HG02642 (cell line): ENCODE data around the gene TOX2.

Experiments used
- ATAC-seq: cut with Tn5 transposase; IDR thresholded peaks from one replicate; pipeline ENCODE4 v1.9.1; 2021; ENCODE audit warnings: mild to moderate bottlenecking; ENCODE audit not compliant: unreplicated experiment, poor library complexity

TOX2 gene

DNA sequence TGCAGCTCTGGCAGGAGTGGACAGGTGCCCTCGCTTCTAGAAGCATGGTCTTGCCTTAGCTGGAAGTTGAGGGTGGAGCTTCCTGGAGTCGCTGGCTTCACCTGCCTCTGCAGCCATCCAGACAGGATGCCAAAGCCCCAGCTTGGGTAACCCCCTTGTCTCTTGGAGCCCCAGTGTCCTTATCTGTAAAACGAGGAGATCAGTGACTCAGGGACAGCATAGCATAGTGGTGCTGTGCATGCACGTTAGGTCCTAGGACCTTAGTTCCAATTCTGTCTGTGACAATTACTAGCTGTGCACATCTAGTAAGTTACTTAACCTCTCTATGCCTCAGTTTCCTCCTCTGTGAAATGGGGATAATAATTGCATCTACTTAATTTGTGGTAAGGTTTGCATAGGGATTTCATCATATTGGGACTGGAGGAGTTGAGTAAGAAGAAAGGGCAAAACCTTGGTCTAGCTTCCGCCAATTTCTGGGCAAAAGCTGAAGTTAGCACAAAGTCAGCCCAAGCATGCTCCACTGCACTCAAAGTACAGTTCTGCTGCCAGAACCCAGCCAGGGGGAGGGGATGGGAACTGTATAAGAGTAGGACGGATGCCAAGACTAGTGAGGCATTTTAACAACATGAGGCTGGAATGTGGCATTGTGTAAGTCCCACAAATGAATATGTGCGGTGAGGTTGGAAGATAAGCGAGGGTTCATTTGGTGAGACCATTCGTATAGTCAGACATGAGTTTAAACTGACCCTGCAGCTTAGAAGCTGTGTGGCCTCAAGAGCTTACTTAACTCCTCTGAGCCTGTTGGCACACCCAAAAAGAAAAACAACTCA, 24.5 kb downstream of the TOX2 start:
- ATAC-seq: no peak

GRCh38 chr20:43939762-43940121, 25.1 kb downstream of the TOX2 start:
- no peak for ATAC-seq

GRCh38 chr20:43940518-43941225, 26.0 kb downstream of the TOX2 start:
- no peak for ATAC-seq

DNA sequence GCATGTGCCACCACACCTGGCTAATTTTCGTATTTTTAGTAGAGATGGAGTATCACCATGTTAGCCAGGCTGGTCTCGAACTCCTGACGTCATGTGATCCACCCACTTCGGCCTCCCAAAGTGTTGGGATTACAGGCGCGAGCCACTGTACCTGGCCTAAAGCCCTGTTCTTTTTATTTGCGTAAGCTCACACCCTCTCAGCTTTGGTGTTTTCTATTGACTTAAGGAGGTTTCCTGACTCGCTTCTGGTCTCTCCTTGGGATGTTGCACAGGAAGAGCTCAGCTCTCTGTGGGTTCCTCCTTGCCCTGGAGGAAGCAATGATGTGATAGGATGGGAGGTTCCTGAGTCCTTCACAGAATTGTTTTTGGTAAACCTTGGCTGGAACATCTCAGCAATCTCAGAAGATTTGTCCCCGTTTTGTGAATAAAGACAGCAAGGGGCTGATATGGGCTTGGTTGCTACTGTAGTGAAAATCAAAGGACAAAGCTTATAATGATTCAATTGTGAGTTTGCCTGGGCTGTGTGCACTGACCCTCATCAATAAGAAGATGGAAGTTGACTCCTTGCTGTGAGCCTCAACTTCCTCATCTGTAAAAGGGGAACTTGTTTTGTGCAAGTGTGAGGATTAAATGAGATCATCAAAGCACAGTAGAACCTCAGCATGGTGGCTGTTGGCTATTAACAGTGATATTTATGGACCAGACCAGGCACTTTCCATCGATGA, 27.0 kb downstream of the TOX2 start:
- ATAC-seq: no peak

GRCh38 chr20:43942201-43942590, 27.5 kb downstream of the TOX2 start:
- ATAC-seq: no peak

DNA sequence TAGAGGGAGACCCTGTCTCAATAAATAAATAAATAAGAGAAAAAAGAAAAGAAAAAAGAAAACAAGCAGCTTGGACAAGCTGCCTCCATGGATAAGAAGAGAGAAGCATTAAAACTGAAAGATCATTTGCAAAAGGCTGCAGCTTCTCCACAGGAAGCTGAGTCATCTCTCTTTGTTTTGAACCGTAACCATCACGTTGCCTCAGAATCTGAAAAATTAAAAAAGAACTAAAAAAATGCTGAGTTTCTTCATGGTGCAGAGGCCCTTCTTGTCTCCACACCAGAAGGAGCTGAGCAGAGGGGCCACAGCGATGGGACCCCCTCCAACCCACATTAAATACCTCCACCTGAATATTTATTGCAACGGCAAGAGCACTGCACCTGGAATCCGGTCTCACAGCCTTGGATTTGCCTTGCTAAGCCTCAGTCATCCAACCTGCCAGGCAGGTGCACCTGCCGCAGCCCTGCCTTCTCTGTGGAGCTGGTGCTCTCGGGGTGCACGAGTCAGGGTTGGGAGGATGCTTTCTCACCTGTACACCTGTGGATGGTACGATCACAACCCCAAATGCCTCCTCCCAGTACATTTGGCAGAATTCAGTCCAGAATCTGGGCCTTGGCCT, 28.1 kb downstream of the TOX2 start:
- ATAC-seq: peak; percentile 44

GRCh38 chr20:43943725-43944124, 29.1 kb downstream of the TOX2 start:
- no peak for ATAC-seq

GRCh38 chr20:43944653-43945235, 30.1 kb downstream of the TOX2 start:
- ATAC-seq: no peak

GRCh38 chr20:43945391-43946205, 30.9 kb downstream of the TOX2 start:
- ATAC-seq: no peak

DNA sequence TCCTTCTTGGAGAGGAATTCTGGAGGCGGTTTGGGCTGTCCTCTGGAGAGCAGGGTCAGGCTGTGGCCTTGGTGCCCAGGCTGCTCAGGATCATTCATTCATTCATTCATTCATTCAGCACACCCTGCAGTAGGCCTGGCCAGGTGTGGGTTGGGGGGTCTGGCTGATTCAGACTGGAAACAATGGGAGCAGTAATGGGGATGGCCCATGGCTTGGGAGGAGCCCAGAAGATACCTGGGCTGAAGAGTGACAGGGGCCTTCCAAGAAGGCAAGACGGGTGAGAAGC, 31.5 kb downstream of the TOX2 start:
- ATAC-seq: no peak

DNA sequence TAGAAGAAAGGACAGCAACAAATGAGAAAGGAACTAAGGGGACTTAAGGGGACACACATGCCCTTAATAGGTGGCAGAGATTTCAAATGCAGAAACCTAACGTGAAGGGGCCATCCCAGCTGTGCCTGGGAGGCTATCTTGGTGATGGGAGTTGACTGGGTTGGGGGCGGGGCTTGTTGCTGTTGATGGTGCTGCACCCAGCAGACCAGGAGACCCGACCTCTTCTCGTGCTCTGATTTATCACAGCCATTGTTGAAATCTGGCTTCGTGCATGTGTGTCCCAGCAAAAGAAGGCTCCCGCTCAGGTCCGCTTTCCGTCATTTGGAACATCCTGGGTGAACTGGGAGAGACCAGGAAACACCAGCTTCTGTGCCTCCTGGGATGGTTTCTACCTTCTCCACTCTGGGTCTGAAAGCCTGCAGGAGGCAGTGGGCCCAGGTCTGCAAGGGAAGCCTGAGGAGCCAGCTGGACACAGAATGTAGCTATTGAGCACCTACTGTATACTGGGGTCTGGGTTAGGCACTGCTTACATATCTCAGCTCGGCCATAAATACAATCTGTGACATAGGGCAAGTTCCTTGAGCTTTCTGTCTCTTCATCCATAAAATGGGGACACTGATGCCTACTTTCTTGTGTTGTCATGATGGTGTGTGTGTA, 32.1 kb downstream of the TOX2 start:
- ATAC-seq: no peak

GRCh38 chr20:43947316-43947710, 32.7 kb downstream of the TOX2 start:
- ATAC-seq: no peak

DNA sequence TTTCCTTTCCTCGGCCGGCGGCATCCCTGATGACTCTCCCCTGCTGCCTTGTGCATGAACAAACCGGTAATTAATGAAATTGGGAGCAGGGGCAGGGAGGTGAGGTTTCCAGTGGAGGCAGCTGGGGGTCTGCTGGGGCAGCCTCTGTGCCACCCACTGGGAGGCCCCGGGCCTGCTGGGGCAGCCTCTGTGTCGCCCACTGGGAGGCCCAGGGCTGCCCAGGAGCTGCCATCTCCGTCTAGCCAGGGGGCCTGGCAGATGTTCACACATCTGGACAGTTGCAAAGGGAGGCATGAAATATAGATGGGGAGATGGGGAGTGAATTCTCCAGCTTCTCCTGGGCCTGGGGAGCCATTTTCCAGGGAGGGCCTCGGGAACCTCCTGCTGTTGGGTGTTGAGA, 33.8 kb downstream of the TOX2 start:
- no peak for ATAC-seq

GRCh38 chr20:43949248-43949647, 34.6 kb downstream of the TOX2 start:
- no peak for ATAC-seq

- peak; percentile 70 for ATAC-seq
These were observed 35.3 kb downstream of the TOX2 start for GRCh38 chr20:43949741-43950618.

- no peak for ATAC-seq
These were observed 39.4 kb downstream of the TOX2 start for GRCh38 chr20:43953919-43954592.

GRCh38 chr20:43954704-43955061, 40.0 kb downstream of the TOX2 start:
- ATAC-seq: no peak
